SK-N-SH (cell line): ENCODE data around the gene PABPN1L. TPM values are rescaled to one million over a fixed set of nuclear protein-coding genes. Genes with fewer than 3 reads are reported as not detected.

Experiments used
- CTCF ChIA-PET: fragments of 300-600, 350-600 bp; formaldehyde crosslinking; extraction: SDS; loops from one replicate; lab custom pipeline; 2021; lab: Yijun Ruan, JAX
- POLR2A ChIA-PET: fragments of 350-600 bp; sonication (Branson Sonifier 250); formaldehyde crosslinking; extraction: SDS; loops from one replicate; lab custom pipeline; 2020; ENCODE audit warnings: antibody characterized with exemption, inconsistent platforms; lab: Yijun Ruan, JAX
- DNase-seq: peaks from one replicate; pipeline ENCODE4 v3.0.0; 2012
- H2AFZ ChIP-seq: fragments of 200-600 bp; sonication (generic); 2 replicates; pipeline ENCODE4 v1.8.1; 2016; ENCODE audit warnings: antibody characterized with exemption, mild to moderate bottlenecking, low read depth
- H3F3A ChIP-seq: fragments of 200-600 bp; sonication (generic); replicated peaks from 2 replicates; pipeline ENCODE3; 2016; ENCODE audit warnings: antibody characterized with exemption, mild to moderate bottlenecking; ENCODE audit not compliant: insufficient read depth
- H3K27ac ChIP-seq, 2 experiments: fragments of 200-500 bp in 1 of 2; fragments of 200-600 bp in 1 of 2; sonication (Bioruptor generic) in 1 of 2; sonication (generic), shearing (Covaris generic) in 1 of 2; 2 replicates each; pipeline versions ENCODE4 v1.5.1 to v1.6.1; 2014 to 2016; ENCODE audit warnings: low read depth in 2 of 2, inconsistent platforms in 1 of 2, low read length in 1 of 2, mild to moderate bottlenecking in 1 of 2, mixed read lengths in 1 of 2
- H3K27me3 ChIP-seq: fragments of 200-600 bp; sonication (generic), shearing (Covaris generic); 2 replicates; pipeline ENCODE4 v1.6.1; 2016; ENCODE audit warnings: mixed run types; ENCODE audit not compliant: insufficient read depth
- H3K36me3 ChIP-seq, 2 experiments: fragments of 200-500 bp in 1 of 2; fragments of 200-600 bp in 1 of 2; sonication (Bioruptor generic) in 1 of 2; sonication (generic) in 1 of 2; replicated peaks in 1 of 2; 2 replicates each; pipeline versions ENCODE3 to v1.5.1; 2014 to 2016; ENCODE audit warnings: low read length in 1 of 2, mild to moderate bottlenecking in 1 of 2; ENCODE audit not compliant: insufficient read depth in 2 of 2, control insufficient read depth in 1 of 2
- H3K4me1 ChIP-seq, 2 experiments: fragments of 200-500 bp in 1 of 2; fragments of 200-600 bp in 1 of 2; sonication (Bioruptor generic) in 1 of 2; sonication (generic), shearing (Covaris generic) in 1 of 2; 2 replicates each; pipeline versions ENCODE4 v1.5.1 to v1.6.1; 2014 to 2016; ENCODE audit warnings: low read depth in 1 of 2, low read length in 1 of 2, mixed run types in 1 of 2; ENCODE audit not compliant: insufficient read depth in 2 of 2, control insufficient read depth in 1 of 2
- H3K4me2 ChIP-seq: fragments of 200-600 bp; sonication (generic), shearing (Covaris generic); 2 replicates; pipeline ENCODE4 v1.6.1; 2017; ENCODE audit warnings: mixed run types
- H3K4me3 ChIP-seq, 2 experiments: fragments of 200-500 bp in 1 of 2; fragments of 200-600 bp in 1 of 2; sonication (Bioruptor generic) in 1 of 2; sonication (generic), shearing (Covaris generic) in 1 of 2; 2 replicates each; pipeline versions ENCODE4 v1.5.1 to v1.8.1; 2014 to 2016; ENCODE audit warnings: low read depth in 2 of 2, inconsistent platforms in 1 of 2, low read length in 1 of 2, mild to moderate bottlenecking in 1 of 2, mixed read lengths in 1 of 2, moderate library complexity in 1 of 2
- H3K79me2 ChIP-seq: fragments of 200-600 bp; sonication (generic); 2 replicates; pipeline ENCODE4 v1.8.1; 2017; ENCODE audit warnings: mild to moderate bottlenecking; ENCODE audit not compliant: insufficient read depth
- H3K9ac ChIP-seq: fragments of 200-600 bp; sonication (generic); 2 replicates; pipeline ENCODE4 v1.6.1; 2017; ENCODE audit warnings: mixed run types
- H3K9me2 ChIP-seq: fragments of 200-600 bp; sonication (generic); 2 replicates; pipeline ENCODE4 v1.6.1; 2017; ENCODE audit warnings: mixed run types
- H3K9me3 ChIP-seq: fragments of 200-600 bp; sonication (generic); 2 replicates; pipeline ENCODE4 v1.6.1; 2017; ENCODE audit warnings: mixed run types, mild to moderate bottlenecking, moderate library complexity
- H4K20me1 ChIP-seq: fragments of 200-600 bp; sonication (generic); 2 replicates; pipeline ENCODE4 v1.6.1; 2017; ENCODE audit warnings: mild to moderate bottlenecking, mixed run types; ENCODE audit not compliant: insufficient read depth
- ELF1 ChIP-seq: IDR thresholded peaks from 2 replicates; pipeline ENCODE4 v1.4.0; 2012
- FOSL2 ChIP-seq: IDR thresholded peaks from 2 replicates; pipeline ENCODE4 v1.4.0; 2012; ENCODE audit warnings: low read depth, mild to moderate bottlenecking, moderate library complexity, borderline replicate concordance
- GATA2 ChIP-seq: sonication (generic); formaldehyde crosslinking; IDR thresholded peaks from 2 replicates; pipeline ENCODE4 v1.5.0; 2020; ENCODE audit warnings: mild to moderate bottlenecking, missing genetic modification reagents
- JUND ChIP-seq: IDR thresholded peaks from 2 replicates; pipeline ENCODE4 v1.4.0; 2012
- MEF2A ChIP-seq: IDR thresholded peaks from 2 replicates; pipeline ENCODE4 v1.4.0; 2012; ENCODE audit warnings: low read depth, borderline replicate concordance
- MXI1 ChIP-seq: IDR thresholded peaks from 2 replicates; pipeline ENCODE4 v1.6.1; 2012; ENCODE audit warnings: mild to moderate bottlenecking, low read depth, low read length, improper control_type of control experiment
- RCOR1 ChIP-seq: fragments of 150-350 bp; IDR thresholded peaks from 2 replicates; pipeline ENCODE4 v1.6.1; 2017; ENCODE audit warnings: antibody characterized with exemption, low read length
- SMC3 ChIP-seq: IDR thresholded peaks from 2 replicates; pipeline ENCODE4 v1.6.1; 2012; ENCODE audit warnings: low read depth, low read length, improper control_type of control experiment
- TAF1 ChIP-seq: IDR thresholded peaks from 2 replicates; pipeline ENCODE4 v1.6.1; 2012; ENCODE audit warnings: low read depth, mild to moderate bottlenecking, low read length, moderate library complexity, borderline replicate concordance
- TCF12 ChIP-seq: IDR thresholded peaks from 2 replicates; pipeline ENCODE4 v1.4.0; 2012
- YY1 ChIP-seq: IDR thresholded peaks from 2 replicates; pipeline ENCODE4 v1.4.0; 2012; ENCODE audit warnings: low read depth, mild to moderate bottlenecking
- WGBS: methylation state at CpG from one replicate; pipeline ENCODE4 v1.1.6; 2017; ENCODE audit warnings: low lambda C conversion rate; 5-methylcytosine and 5-hydroxymethylcytosine counted together
- polyA plus RNA-seq, 3 experiments: library from polyadenylated mRNA; depleted of rRNA; stranded (reverse); fragments of >200 nt; gene quantifications; 2 replicates each; pipeline ENCODE4 v1.2.3, GENCODE V29; 2012
- TF ChIP-seq, protein P1 (sequence below): fragments of 150-350 bp; IDR thresholded peaks from 2 replicates; pipeline ENCODE4 v1.6.1; 2017; ENCODE audit warnings: antibody characterized with exemption, low read length, low read depth, borderline replicate concordance
- TF ChIP-seq, protein P2 (sequence below): fragments of 150-350 bp; IDR thresholded peaks from 2 replicates; pipeline ENCODE4 v1.6.1; 2016; ENCODE audit warnings: mild to moderate bottlenecking, low read depth, low read length
- TF ChIP-seq, protein P3 (sequence below): fragments of 200-600 bp; sonication (generic); IDR thresholded peaks from 2 replicates; pipeline ENCODE4 v1.6.1; 2017; ENCODE audit warnings: antibody characterized with exemption, mild to moderate bottlenecking, moderate library complexity

The PABPN1L gene, protein sequence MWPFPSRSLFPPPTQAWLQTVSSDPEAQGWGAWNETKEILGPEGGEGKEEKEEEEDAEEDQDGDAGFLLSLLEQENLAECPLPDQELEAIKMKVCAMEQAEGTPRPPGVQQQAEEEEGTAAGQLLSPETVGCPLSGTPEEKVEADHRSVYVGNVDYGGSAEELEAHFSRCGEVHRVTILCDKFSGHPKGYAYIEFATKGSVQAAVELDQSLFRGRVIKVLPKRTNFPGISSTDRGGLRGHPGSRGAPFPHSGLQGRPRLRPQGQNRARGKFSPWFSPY
- not detected in 2 replicates for polyA plus RNA-seq (2012; rRNA removed)
- not detected in 2 replicates for polyA plus RNA-seq (2012; cell fraction: cytosol; rRNA removed)
- polyA plus RNA-seq (2012; cell fraction: nucleus; rRNA removed), result not detected in 2 replicates

DNA sequence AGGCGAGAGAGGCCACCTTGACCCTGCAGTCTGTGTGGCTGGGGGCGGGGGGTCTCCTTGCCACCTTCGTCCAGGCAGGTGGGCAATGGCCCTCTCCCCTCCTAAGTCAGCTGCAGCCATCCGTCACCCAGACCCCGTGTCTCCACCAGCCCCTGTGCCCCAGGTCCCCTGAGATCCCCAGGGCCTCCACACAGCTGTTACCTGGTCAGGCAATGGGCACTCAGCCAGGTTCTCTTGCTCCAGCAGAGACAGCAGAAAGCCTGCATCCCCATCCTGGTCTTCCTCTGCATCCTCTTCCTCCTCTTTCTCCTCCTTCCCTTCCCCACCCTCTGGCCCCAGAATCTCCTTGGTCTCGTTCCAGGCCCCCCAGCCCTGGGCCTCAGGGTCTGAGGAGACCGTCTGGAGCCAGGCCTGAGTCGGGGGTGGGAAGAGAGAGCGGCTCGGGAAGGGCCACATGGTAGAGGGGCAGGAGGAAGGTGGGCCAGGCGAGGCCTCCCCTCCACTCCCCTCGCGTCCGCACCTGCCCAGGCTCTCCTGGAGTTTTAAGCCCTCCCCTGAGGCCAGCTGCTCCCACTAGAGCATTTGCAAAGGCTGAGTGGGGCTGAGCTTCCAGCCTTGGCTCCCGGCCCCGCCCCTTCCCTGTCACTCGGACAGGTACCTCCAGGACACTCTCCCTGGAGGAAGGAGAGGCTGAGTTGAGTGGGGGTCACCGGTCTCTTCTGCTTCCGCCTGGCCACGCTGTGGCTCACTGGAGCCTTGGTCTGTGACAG is at the start of gene PABPN1L:
Gene PABPN1L, minus strand, starts transcription at position 510 of the 770 bp plus-strand sequence. Its CDS starts 54 bp downstream, at position 456.
- Histone ChIP-seq H3K79me2 (no peaks in the 10 kb centered on the region), H3K27ac (no peak within 1 kb of the TSS), H4K20me1 (no peaks in the 10 kb centered on the region), H3K4me1 (no peaks in the 10 kb centered on the region; a peak in 1 of 4 replicates), H3K9me3 (no peaks in the 10 kb centered on the region), H3F3A (no peaks in the 10 kb centered on the region), H3K36me3 (peaks cover 0 to 8% of the 10 kb centered on the region in 2 experiments), H3K27me3 (peaks cover 40% of the 10 kb centered on the region), H3K9me2 (no peaks in the 10 kb centered on the region), H3K4me2 (no peak within 1 kb of the TSS), H2AFZ (no peak within 1 kb of the TSS), H3K9ac (no peak within 1 kb of the TSS), H3K4me3 (no peak within 1 kb of the TSS)
- no peak for TF ChIP-seq MEF2A
- TF ChIP-seq ELF1, result no peak
- TF ChIP-seq RCOR1, result no peak
- TF ChIP-seq, protein P1, sequence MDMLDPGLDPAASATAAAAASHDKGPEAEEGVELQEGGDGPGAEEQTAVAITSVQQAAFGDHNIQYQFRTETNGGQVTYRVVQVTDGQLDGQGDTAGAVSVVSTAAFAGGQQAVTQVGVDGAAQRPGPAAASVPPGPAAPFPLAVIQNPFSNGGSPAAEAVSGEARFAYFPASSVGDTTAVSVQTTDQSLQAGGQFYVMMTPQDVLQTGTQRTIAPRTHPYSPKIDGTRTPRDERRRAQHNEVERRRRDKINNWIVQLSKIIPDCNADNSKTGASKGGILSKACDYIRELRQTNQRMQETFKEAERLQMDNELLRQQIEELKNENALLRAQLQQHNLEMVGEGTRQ, result no peak
- TF ChIP-seq TCF12, result no peak
- TF ChIP-seq, protein P2, sequence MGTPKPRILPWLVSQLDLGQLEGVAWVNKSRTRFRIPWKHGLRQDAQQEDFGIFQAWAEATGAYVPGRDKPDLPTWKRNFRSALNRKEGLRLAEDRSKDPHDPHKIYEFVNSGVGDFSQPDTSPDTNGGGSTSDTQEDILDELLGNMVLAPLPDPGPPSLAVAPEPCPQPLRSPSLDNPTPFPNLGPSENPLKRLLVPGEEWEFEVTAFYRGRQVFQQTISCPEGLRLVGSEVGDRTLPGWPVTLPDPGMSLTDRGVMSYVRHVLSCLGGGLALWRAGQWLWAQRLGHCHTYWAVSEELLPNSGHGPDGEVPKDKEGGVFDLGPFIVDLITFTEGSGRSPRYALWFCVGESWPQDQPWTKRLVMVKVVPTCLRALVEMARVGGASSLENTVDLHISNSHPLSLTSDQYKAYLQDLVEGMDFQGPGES, result no peak
- TF ChIP-seq YY1, result no peak
- TF ChIP-seq SMC3, result no peak
- TF ChIP-seq GATA2, result no peak
- no peak for TF ChIP-seq JUND
- TF ChIP-seq FOSL2, result no peak
- TF ChIP-seq MXI1, result no peak
- TF ChIP-seq, protein P3, sequence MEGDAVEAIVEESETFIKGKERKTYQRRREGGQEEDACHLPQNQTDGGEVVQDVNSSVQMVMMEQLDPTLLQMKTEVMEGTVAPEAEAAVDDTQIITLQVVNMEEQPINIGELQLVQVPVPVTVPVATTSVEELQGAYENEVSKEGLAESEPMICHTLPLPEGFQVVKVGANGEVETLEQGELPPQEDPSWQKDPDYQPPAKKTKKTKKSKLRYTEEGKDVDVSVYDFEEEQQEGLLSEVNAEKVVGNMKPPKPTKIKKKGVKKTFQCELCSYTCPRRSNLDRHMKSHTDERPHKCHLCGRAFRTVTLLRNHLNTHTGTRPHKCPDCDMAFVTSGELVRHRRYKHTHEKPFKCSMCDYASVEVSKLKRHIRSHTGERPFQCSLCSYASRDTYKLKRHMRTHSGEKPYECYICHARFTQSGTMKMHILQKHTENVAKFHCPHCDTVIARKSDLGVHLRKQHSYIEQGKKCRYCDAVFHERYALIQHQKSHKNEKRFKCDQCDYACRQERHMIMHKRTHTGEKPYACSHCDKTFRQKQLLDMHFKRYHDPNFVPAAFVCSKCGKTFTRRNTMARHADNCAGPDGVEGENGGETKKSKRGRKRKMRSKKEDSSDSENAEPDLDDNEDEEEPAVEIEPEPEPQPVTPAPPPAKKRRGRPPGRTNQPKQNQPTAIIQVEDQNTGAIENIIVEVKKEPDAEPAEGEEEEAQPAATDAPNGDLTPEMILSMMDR, result no peak
- TF ChIP-seq TAF1, result no peak
- WGBS, result 45% methylated on average over 14 of the region's 20 CpGs
- ChIA-PET POLR2A (no interaction called here), CTCF (interaction anchor here (0.9 to 1.6 kb wide), 3 partner anchors 9 to 16 kb away, joined by 3 to 5 read pairs (median 3); partner anchors contain the start of genes GALNS and TRAPPC2L)
- DNase-seq, result no peak
